ENCODE results near the gene HTR3B.
A peak's percentile ranks its signal among the peaks of the same experiment; 100 is the strongest.
"Not testable (repeated sequence)": the region's sequence is repeated elsewhere in the genome, so short reads cannot be mapped to it uniquely, and the experiment has no call there.

The HTR3B gene

DNA sequence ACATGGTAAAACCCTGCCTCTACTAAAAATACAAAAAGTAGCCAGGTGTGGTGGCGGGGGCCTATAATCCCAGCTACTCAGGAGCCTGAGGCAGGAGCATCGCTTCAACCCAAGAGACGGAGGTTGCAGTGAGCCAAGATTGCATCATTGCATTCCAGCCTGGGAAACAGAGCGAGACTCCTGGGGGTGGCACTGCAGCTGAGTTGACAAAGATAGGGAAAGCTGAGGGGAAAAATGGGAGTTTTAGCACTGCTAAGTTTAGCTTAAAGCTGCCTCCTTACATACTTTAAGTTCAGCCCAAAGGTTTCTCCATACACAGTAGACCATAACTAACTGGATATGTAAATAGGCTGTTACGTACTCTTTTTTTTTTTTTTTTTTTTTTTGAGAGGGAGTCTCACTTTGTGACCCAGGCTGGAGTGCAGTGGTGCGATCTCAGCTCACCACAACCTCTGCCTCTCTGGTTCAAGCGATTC, 20.2 kb upstream of the HTR3B start:
- no peak for DNase-seq (ENCODE audit: low spot score)

DNA sequence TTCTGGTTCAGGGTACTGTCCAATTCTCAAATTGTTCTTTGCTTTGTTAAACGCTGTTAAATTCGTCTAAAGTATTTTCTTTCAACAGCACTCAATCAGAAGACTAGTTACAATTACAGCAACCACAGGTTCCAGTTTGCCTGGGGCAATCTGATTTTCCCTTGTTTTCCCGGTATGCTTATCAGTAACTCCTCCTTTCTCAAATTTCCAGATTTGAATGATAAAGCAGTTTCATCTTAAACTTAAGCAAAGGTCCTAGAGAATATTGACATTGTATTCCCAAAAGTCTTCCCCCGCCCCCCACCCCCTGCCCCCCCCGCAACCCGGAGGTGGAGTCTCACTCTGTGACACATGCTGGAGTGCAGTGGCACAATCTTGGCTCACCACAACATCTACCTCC, 18.7 kb upstream of the HTR3B start:
- DNase-seq (ENCODE audit: low spot score), result no peak

DNA sequence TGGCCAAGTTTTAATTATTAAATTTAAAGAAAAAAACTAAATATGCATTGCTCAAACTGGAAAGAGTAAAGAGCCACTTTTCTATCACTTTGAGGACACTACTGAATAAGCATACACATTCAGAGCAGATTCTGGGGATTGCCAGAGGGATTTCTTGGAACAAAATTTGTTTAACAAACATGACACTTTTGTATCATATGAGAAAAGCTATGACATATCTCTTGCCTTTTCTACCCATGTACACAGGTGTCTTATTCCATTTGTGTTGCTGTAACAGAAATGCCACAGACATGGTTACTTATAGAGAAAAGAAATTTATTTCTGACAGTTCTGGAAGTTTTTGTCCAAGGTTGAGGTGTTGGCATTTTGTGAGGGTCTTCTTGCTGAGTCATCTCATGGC, 15.7 kb upstream of the HTR3B start:
- DNase-seq (ENCODE audit: low spot score), result no peak

DNA sequence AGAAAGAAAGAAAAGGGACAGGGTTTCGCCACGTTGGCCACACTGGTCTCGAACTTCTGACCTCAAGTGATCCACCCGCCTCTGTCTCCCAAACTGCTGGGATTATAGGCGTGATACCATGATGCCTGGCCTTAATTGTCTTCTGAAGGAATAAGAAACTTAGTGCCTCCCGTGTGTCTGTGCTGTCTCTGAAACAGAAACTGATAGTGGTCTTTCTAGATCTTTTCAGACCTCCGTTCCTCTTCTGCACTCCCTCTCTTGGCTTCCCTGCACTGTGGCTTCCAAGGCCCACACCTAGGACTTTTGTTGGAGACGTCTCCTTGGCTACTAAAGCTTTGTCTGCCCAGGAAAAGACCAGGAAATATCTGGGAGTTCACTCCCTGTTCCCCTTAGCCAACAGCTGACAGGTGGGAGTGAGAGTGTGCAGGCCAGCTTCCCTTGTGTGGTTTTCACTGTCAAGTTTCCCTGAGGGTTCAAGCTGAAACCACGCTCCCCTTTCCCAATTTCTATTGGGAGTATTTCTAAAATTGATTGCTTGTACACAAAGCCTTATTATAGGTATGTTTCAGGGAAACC, 10.1 kb upstream of the HTR3B start:
- DNase-seq (ENCODE audit: low spot score), result no peak

DNA sequence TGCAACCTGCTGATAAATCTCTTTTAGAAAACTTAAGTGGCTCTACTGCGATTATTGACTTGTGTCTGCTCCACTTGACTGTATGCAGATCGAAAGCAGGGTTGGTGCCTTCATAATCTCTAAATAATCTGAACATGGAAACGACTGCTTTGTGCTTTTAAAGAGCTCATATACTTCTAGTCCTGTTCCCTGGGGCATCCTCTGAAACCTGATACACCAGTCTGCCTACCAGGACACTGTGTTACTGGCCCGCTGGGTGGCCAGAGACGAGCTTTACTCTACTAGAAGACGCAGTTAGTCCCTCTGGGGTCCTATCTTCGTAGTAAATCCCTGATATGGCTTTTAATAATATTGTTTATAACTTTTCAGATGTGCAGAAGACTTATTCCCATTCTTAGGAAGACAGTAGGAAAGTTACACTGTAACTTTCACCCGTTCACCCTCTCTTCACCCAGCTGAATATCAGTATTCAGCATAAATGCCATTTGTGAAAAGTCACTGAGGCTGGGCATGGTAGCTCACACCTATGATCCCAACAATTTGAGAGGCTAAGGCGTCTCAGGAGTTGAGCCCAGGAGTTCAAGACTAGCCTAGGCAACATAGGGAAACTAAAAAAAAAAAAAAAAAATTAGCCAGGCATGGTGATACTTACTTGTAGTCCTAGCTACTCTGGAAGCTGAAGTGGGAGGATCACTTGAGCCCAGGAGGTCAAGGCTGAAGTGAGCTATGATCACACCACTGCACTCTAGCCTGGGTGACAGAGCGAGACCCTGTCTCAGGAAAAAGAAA, 9.0 kb upstream of the HTR3B start:
- DNase-seq (ENCODE audit: low spot score), result no peak

DNA sequence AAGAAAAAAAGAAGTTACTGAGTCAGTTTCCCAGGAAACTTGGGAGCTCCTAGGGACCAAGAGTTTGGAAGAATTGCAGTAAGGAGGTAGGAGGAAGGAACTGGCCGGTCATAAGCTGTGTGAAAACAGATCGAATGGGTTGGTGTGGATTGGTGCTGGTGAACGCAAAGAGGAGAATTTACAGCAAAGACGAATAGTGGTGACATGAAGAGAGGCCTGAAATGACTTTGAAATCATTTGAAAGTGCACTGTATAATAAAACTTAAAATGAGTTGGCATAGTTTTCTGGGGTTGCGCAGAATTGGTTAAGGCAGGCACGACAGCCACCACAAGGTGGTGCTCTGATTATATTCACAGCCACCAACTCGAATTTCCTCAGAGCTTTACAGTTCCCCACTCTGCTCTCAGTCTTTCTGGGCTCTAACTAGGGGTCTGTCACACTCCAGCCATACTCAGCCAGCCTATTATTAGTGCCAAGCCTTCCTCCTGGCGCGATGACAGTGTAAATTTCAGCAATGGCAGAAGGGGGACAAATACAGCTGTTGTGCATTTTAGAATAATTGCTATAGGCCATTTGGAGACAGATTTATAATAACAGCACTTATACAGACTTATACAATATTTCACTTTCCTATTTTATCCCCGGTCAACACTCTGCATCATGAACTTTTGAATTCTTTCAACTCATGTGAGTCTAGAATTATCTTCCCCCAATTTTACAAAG, 8.3 kb upstream of the HTR3B start:
- DNase-seq (ENCODE audit: low spot score), result peak; percentile 67

DNA sequence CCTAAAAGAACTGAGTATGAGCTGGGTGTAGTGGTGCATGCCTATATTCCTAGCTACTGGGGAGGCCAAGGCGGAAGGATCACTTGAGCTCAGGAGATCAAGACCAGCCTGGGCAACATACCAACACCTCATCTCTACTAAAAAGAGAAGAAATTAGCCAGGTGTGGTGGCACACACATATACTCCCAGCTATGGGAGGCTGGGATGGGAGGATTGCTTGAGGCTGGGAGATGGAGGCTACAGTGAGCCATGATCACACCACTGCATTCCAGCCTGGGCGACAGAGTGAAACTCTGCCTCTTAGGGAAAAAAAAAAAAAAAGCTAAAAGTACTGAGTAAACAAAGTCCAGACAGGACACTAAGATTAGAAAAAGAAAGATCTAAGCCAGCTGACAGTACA, 3.5 kb upstream of the HTR3B start:
- no peak for DNase-seq (ENCODE audit: low spot score)

GRCh38 chr11:113906038-113906437, 1.4 kb downstream of the HTR3B start:
- DNase-seq (ENCODE audit: low spot score), result no peak

- DNase-seq (ENCODE audit: low spot score), result no peak
Measured at GRCh38 chr11:113906516-113906915, 1.9 kb downstream of the HTR3B start.

GRCh38 chr11:113907152-113907551, 2.6 kb downstream of the HTR3B start:
- DNase-seq (ENCODE audit: low spot score), result no peak

GRCh38 chr11:113907681-113908080, 3.1 kb downstream of the HTR3B start:
- no peak for DNase-seq (ENCODE audit: low spot score)

GRCh38 chr11:113908098-113908497, 3.5 kb downstream of the HTR3B start:
- no peak for DNase-seq (ENCODE audit: low spot score)

GRCh38 chr11:113911491-113911890, 6.9 kb downstream of the HTR3B start:
- DNase-seq (ENCODE audit: low spot score), result not testable (repeated sequence)

DNA sequence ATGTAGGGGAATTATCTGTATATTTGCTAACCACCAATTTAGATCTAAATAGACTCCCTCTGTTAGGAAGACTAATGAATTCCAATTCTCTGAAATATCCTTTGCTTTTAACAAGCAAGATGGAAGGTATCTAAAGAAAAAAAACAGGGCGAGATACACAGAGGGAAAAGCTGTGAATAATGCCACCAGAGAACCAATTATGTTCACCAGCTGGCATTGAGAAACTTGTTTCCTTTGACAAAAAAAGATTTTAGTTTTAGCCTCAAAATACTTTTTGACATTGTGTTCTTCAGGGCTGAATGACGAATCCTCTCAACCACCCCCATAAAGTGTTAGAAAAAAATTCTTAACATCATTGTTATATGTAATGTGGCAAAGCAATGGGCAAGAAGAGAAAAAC, 19.0 kb downstream of the HTR3B start:
- no peak for DNase-seq (ENCODE audit: low spot score)

- DNase-seq (ENCODE audit: low spot score), result no peak
Measured at GRCh38 chr11:113926273-113927197, 21.9 kb downstream of the HTR3B start.

DNA sequence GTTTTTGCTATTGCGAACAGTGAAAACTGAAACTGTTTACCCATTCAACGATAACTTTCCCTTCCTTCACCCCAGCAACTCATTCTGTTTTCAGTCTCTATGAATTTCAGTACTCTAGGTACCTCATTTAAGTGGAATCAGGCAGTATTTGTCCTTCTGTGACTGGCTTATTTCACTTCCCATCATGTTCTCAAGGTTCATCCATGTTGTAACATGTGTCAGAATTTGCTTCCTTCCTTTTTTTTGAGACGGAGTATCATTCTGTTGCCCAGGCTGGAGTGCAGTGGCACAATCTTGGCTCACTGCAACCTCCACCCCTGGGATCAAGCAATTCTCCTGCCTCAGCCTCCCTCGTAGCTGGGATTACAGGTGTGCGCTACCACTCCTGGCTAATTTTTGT, 23.7 kb downstream of the HTR3B start:
- no peak for DNase-seq (ENCODE audit: low spot score)

DNA sequence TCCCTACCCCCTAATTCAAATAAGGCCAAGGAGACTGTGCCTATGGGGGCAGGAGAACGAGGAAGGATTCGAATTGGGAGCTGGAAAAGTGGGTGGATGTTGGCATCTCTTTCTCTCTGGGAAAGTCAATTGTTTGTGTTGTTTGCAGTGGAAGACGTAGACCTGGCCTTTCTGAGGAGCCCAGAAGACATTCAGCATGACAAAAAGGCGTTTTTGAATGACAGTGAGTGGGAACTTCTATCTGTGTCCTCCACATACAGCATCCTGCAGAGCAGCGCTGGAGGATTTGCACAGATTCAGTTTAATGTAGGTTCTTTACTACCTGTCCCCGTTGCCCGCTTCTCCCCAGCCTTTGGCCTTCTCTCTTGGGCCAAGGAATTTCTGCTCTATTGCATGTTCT, 28.2 kb downstream of the HTR3B start:
- no peak for DNase-seq (ENCODE audit: low spot score)

- not testable (repeated sequence) for DNase-seq (ENCODE audit: low spot score)
Measured at GRCh38 chr11:113934193-113934592, 29.6 kb downstream of the HTR3B start.

DNA sequence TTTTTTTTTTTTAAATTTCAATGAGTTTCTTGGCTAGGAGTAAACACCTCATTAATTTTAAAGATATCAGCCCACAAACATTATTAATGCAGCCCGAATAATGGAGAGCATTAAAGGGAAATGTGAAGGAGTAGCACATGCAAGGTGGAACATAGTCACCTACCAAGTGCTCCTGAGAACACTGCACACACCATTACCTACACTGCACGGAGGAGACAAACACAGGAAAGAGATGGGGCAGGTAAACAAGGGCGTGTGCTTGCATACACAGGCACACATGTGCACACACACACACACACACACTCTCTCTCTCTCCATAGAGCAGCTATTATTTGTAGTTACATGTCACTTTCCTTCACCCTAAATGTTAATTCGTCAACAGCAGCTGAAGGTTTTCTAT, 30.2 kb downstream of the HTR3B start:
- DNase-seq (ENCODE audit: low spot score), result no peak

GRCh38 chr11:113935858-113936257, 31.3 kb downstream of the HTR3B start:
- DNase-seq (ENCODE audit: low spot score), result no peak

DNA sequence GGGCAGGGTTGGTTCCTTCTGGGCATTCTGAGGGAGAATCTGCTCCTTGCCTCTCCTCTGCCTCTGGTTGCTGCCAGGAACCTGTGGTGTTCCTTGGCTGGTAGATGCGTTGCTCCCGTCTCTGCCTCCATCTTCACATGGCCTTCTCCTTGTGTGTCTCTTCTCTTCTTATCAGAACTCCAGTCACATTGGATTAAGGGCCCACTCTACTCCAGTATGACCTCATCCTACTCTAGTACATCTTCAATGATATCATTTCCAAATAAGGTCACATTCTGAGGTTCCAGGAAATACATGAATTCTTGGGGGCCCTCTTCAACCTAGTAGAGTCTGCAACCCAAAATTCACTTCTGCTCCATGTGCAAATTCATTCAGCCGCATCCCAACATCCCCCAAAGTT, 33.3 kb downstream of the HTR3B start:
- DNase-seq (ENCODE audit: low spot score), result no peak

- DNase-seq (ENCODE audit: low spot score), result no peak
Measured at GRCh38 chr11:113942256-113942655, 37.7 kb downstream of the HTR3B start.

Measured in D341Med (cell line).